HG03571 (cell line): ENCODE data around the gene MACROD1.

ENCODE experiments used
- ATAC-seq: cut with Tn5 transposase; IDR thresholded peaks from one replicate; pipeline ENCODE4 v1.9.1; 2021; ENCODE audit not compliant: unreplicated experiment

MACROD1 gene

GRCh38 chr11:64003807-64004589 lies 161.9 kb downstream of the MACROD1 start:
- ATAC-seq = no peak

GRCh38 chr11:64001484-64002420 lies 164.2 kb downstream of the MACROD1 start:
- no peak for ATAC-seq

GRCh38 chr11:64000740-64001483 lies 165.0 kb downstream of the MACROD1 start:
- no peak for ATAC-seq

- ATAC-seq = no peak
Observed at GRCh38 chr11:64000026-64000739, 165.7 kb downstream of the MACROD1 start.

GRCh38 chr11:63999349-64000025 lies 166.4 kb downstream of the MACROD1 start:
- ATAC-seq = no peak

- no peak for ATAC-seq
Observed at GRCh38 chr11:63998558-63999348, 167.2 kb downstream of the MACROD1 start.

GRCh38 chr11:63997801-63998337 lies 168.0 kb downstream of the MACROD1 start:
- ATAC-seq = no peak

- no peak for ATAC-seq
Observed at GRCh38 chr11:63997104-63997700, 168.7 kb downstream of the MACROD1 start.

- no peak for ATAC-seq
Observed at GRCh38 chr11:63996512-63996911, 169.4 kb downstream of the MACROD1 start.

- ATAC-seq = no peak
Observed at GRCh38 chr11:63993993-63994392, 171.9 kb downstream of the MACROD1 start.

GRCh38 chr11:63993100-63993499 lies 172.8 kb downstream of the MACROD1 start:
- ATAC-seq = no peak

GRCh38 chr11:63991558-63991957 lies 174.4 kb downstream of the MACROD1 start:
- ATAC-seq = no peak

GRCh38 chr11:63986932-63987513 lies 178.9 kb downstream of the MACROD1 start:
- ATAC-seq = no peak

- ATAC-seq = peak; percentile 75
Observed at GRCh38 chr11:63986156-63986931, 179.6 kb downstream of the MACROD1 start, which contains the start of gene OTUB1. Gene OTUB1 (plus strand): TSS chr11:63986438. CDS start chr11:63986457, 19 bp downstream.

GRCh38 chr11:63985812-63986155 lies 180.1 kb downstream of the MACROD1 start:
- peak; percentile 40 for ATAC-seq

- no peak for ATAC-seq
Observed at GRCh38 chr11:63979426-63979825, 186.5 kb downstream of the MACROD1 start.

- ATAC-seq = no peak
Observed at GRCh38 chr11:63978551-63979239, 187.2 kb downstream of the MACROD1 start.
